Stimulated activated CD8-positive, alpha-beta memory T cell treated with anti-CD3 and anti-CD28 coated beads, Interleukin-7, amount 100 ng/mL, for 4 hours (primary cell): ENCODE data around the gene SLC34A1.
"Not testable (repeated sequence)": the region's sequence is repeated elsewhere in the genome, so short reads cannot be mapped to it uniquely, and the experiment has no call there.

ENCODE experiments used
- DNase-seq, 2 donors: peaks; one replicate each; pipeline ENCODE4 v3.0.0-alpha.2; 2020; ENCODE audit warnings: low read depth in 2 of 2

The SLC34A1 gene

GRCh38 chr5:177384134-177384533 lies at the start of gene SLC34A1:
Gene SLC34A1, plus strand, starts transcription at chr5:177384434. Its CDS starts 1,308 bp downstream, at chr5:177385742.
- DNase-seq, result no peak

DNA sequence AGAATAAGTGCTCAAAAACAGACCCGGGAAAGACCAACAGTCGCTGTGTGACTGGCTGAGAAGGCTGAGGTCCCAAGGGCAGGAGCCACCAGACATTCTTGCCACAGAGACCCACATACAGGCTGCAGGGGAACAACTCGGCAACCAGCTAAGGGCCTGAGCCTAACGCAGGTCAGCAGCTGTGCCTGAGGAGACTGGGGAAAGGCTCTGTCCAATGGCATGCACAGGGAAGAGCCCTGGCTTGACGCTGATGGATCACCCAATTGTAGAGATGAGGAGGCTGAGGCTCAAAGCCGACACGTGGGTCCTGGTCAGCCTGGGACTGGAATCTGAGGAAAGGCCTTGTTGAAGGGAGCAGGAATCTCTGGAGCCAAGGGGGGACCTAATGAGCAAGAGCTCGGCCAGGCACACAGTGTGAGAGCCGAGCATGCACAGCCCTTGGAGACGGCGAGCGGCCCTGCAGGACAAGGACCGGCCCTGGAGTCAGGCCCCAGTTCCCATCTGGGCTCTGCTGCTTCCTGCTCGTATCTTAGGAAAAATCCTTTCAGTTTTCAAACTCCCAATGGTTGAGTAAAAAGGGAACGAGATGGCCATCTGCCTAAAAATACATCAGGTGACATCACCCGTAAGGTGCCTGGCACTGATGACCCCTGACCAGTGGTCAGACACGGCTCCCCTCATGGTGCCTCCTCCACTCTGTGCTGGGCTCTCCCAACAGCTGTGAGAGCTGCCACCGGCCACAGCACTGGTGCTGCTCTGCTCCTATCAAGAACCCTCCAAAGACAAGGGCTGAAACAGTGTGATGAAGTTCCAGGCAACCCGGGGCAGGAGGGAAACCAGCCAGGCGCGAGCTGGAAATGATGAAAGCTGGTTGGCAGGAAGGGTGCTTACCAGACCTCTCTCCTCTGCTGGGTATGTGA lies 49.2 kb upstream of the SLC34A1 start:
- DNase-seq, result no peak

DNA sequence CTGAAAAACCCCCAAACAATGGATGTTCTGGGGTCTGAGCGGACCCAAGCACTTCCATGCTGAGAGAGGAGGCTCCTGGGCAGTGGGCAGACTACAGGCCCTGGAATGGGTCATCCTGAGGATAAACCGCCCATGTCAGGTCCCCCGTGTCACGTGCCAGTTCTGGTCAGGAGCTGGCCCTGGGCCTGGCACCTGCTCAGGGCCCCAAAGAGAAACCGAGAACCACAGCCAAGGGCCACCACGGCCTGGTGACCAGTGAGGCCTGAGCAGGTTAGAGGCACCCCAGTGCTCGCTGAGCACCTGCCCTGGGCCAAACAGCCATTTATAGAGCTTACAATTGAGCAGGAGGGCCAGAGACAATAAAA lies 48.6 kb upstream of the SLC34A1 start:
- no peak for DNase-seq

DNA sequence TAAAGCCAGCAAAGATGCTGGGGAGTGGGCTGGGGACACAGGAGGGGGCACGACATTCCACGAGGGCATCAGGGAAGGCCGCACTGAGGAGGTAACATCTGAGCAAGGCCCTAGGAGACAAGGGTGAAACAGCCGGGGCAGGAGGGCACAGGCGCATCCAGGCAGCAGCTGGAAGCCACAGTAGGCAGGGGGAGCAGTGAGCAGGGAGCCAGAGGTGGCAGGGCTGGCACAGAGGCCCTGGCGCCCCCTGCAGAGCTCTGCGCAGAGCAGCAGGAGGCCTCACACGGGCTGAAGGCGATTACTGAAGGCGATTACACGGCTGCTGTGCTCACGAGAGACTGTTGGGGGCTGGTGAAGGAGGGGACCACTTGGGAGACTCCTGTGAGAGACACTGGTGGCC lies 48.1 kb upstream of the SLC34A1 start:
- no peak for DNase-seq

GRCh38 chr5:177336603-177337494 lies 47.4 kb upstream of the SLC34A1 start:
- no peak for DNase-seq

DNA sequence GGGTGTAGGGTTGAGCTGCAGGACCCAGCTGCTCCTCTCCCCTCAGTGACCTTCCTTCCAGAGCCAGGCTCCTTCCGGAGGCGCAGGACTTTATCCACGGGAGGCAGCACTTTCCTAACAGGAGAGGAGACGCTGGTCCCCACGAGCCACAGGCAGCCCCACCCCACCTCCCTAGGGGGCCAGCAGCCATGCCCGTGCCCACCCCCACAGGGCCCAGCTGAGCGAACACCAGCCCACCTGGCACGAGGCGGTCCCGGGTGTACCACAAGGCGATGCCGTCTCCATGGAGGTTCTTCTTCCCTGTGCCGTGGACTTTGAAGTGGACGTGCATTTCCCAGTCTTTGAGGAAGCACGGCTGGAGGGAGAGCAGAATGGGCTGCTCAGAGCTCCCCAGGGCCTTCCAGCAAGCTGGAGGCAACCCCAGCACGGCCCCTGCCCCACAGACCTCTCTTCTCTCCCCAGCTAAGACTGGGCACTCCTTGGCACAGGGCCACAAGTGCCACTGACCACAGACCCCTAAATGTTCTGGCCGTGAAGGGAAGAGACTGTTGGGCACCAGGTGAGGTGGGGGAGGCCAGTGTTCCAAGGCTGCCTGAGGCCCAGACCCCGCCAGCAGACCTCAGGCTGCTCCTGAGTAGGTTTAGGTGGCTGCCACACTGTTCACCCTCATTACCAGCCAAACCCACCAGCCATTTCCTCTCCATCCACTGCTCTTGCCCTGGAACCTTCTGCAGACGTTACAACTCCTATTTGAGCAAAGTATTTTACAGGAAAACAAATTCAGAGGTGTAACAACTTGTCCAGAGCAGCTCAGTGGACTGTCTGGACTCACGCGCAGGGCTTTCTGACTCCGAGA lies 45.8 kb upstream of the SLC34A1 start:
- no peak for DNase-seq

DNA sequence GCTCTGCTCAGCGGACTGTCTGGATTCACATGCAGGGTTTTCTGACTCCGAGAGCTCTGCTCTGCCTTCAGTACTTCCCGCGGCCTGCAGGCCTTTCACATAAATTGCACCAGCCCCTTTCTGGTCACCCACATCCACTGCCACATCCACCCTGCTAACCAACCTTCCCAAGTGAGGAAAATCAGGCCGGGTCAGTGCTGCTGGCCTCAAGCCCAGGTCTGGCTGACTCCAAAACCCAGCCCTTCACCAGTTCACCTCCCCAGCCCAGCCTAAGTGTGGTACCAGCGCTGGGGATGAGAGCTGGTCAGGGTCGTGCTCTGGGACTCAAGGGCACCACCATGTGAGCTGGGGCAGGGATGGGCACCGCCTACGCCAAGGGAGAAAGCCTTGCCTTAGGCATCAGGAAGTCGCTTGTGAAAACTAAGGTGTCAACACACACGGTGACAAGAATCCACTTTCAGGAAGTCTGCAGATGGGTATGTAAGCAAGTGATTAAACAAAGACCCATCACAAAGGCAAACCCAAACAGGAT lies 45.1 kb upstream of the SLC34A1 start:
- no peak for DNase-seq

DNA sequence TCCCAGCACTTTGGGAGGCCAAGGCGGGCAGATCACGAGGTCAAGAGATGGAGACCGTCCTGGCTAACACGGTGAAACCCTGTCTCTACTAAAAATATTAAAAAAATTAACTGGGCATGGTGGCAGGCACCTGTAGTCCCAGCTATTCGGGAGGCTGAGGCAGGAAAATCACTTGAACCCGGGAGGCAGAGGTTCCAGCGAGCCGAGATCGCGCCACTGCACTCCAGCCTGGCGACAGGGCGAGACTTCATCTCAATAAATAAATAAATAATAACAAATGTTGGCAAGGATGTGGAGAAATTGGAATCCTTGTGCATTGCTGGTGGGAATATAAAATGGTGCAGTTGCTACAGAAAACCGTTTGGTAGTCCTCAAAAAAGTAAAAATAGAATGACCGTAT lies 41.2 kb upstream of the SLC34A1 start:
- not testable (repeated sequence) for DNase-seq

- DNase-seq, result no peak
Measured at GRCh38 chr5:177343777-177344176, 40.5 kb upstream of the SLC34A1 start.

- no peak for DNase-seq
Measured at GRCh38 chr5:177344891-177345290, 39.3 kb upstream of the SLC34A1 start.

DNA sequence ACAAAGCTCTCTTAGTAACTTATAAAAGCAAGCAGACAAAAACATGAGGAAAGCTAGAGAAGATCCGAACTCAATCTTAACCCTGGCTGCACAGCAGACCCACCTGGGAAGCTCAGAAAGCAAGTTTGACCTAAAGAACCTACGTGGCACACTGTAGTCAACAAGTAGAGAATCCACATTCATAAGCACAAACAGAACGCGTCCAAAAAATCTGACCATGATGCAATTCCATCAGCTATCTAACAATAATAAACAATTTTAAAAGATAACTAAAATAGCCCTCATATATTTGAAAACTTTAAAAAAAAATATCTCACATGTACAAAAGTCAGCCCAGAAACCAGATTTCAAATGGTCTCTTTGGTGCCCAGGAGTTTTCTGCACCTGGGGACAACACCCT lies 37.4 kb upstream of the SLC34A1 start:
- DNase-seq, result no peak

- DNase-seq, result no peak
Measured at GRCh38 chr5:177347699-177348098, 36.5 kb upstream of the SLC34A1 start.

DNA sequence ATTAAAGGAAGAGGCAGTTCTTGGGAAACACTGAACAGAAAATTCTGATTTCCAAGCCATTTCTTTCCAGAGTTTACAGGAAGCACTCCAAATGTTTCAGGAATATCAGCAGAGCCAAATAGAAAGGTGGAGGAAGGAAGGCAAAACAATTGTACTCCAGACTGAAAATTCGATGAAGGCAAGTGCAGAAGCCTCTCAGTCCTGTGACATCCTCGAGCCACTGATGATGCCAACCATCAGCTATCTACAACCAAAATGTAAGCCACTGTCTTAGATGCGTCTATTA lies 34.9 kb upstream of the SLC34A1 start:
- DNase-seq, result no peak

DNA sequence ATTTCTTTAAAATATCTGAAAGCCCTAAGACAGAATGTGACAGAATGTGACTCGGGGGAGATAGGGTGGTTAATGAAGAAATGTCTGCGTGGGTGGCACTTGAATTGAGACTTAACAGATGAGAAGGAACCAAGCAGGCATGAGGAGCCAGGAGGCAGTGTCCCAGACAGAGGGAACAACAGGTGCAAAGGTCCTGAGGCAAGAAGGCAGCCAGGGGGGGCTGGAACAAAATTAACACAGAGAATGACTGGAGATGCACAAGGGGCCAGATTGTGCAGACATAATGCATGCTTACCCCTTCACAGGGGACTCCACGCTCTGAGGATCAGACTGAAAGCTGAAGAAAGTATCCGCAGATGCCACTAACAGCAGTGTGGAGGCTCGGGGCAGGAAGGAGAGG lies 34.5 kb upstream of the SLC34A1 start:
- no peak for DNase-seq

DNA sequence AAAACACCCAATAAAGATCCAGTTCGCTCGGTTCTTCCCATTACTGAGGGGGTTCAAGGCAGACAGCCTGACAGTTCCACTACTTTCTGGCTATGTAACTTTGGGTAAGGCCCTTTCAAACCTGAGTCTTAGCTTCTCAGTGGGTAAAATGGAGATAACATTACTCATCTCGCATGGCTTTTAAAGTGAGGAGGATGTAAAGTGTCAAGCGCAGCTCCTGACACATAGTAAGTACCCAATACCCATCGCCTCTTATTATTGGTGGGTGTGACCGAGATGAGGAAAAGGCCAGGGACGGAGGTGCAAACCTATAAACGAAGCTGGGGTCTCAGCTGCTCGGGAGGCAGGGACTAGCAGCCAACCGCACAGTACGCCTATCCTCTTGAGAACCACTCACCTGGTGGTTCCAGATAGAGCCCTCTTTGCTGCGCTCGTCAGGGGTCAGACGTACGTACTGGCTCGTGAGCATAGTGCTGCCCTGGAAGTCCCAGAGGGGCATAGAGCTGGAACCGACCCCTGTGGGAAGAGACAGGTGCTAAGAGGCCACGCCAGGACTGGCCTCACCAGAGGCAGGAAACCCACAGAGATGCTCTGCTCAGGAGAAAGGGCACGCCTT lies 33.4 kb upstream of the SLC34A1 start:
- DNase-seq, result no peak

DNA sequence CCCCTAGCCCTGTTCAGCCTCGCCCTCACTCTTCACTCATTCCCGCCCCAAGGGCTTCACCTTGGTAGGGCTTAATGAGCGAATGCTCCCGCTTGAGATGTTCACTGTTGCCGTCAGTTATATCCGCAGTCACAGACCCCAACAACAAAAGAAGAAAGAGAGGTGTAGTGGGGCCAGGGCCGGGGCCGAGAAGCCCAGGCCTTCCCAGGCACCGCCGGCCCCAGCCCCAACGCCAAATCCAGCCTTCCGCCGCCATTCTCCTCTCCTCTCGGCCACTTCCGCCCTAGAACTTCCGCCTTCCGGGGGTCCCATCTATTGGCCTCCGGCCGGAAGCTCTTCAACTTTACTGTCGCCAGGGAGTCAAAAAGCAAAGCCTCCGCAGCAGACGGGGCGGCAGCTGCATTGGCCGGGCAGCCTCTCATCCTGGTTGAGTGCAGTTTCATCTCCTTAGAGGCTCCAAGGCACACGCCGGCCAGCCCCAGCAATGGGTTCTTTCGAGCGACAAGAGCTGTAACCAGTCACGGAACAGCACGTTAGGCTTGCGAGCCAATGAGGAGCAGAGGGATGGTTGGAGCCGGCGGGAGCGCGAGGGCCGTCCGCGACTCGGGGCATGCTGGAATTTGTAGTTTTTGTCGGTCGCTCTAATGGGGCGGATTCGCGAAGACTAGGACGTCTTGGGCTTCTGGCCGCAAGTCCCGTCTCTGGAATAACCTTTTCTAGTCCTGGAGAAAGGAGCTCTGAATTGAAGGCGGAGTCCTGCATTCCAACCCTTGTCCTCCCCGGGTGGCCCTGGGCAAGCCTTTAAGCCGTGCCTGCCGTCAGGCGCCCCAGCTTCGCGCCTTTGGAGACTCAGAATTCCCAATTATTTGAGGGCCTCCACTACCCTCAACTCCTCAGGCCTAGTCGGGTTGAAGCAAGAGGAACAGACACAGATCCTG lies 32.6 kb upstream of the SLC34A1 start, which contains the start of gene LMAN2:
LMAN2 (minus strand) TSS at position 277 of the 938 bp plus-strand sequence; CDS start at position 256, 21 bp downstream.
- peak; percentile 86 for DNase-seq

DNA sequence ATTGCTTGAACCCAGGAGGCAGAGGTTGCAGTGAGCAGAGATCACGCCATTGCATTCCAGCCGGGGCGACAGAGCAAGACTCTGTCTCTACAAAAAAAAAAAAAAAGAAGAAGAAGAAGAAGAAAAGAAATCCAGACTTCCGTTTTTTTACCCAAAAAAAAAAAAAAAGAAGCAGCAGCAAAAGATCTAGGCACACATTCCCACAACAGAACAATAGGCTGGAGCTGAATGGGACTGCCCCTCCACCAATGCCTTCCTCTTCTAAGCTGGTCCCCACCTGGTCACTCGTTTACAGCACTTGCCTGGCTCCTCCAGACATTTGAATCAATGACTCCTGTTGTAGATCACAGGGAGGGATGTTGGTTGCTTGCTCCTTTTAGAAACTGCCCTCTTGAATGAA lies 31.1 kb upstream of the SLC34A1 start:
- no peak for DNase-seq

- DNase-seq, result no peak
Measured at GRCh38 chr5:177354256-177354655, 30.0 kb upstream of the SLC34A1 start.

DNA sequence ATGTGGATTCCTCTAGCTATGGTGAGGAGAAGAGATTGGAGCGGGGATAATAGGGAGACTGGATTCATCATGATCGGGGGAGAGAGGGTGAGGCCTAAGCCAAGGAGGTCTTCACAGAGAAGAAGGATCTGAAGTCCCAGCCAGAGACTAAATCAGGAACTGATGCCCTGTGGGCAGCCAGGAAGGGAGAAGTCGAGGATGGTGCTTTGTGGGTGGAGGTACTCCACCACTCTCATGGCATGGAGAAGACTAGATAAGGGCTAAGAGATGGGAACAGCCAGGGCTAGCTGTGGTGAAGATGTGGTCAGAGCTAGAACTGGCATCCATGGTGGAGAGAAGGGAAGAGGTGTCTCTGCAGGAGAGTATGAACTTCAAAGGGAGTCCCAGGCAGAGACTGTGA lies 29.5 kb upstream of the SLC34A1 start:
- no peak for DNase-seq
